WTC11 (cell line): ENCODE results near the gene ATP5F1D. TPM values are rescaled to one million over a fixed set of nuclear protein-coding genes. Genes with fewer than 3 reads are reported as not detected.

Source experiments
- ATAC-seq: fragments of 200-7000 bp; cut with Tn5 transposase; 2 replicates; pipeline ENCODE4 v1.10.0; 2021; ENCODE audit warnings: mild to moderate bottlenecking, moderate library complexity
- CTCF ChIA-PET: fragments of 300-600 bp; sonication (Branson Sonifier 250); formaldehyde crosslinking; loops from one replicate; lab custom pipeline; 2021; ENCODE audit warnings: antibody characterized with exemption; lab: Charles Lee
- POLR2A ChIA-PET: fragments of 350-600 bp; sonication (Branson Sonifier 250); formaldehyde crosslinking; loops from one replicate; lab custom pipeline; 2021; ENCODE audit warnings: antibody characterized with exemption; lab: Charles Lee
- DNase-seq: peaks from one replicate; pipeline ENCODE4 v3.0.0; 2021; ENCODE audit warnings: low spot score
- H3K27ac Mint-ChIP-seq: 2 replicates; pipeline ENCODE4 v1.8.0; 2021; ENCODE audit warnings: mixed read lengths
- H3K27me3 Mint-ChIP-seq: 2 replicates; pipeline ENCODE4 v1.8.0; 2021; ENCODE audit warnings: low read depth, mild to moderate bottlenecking, moderate library complexity, mixed read lengths
- H3K36me3 Mint-ChIP-seq: 2 replicates; pipeline ENCODE4 v1.8.0; 2021; ENCODE audit warnings: mixed read lengths
- H3K4me1 Mint-ChIP-seq: 2 replicates; pipeline ENCODE4 v1.8.0; 2022; ENCODE audit warnings: mixed read lengths
- H3K4me3 Mint-ChIP-seq: 2 replicates; pipeline ENCODE4 v1.8.0; 2021; ENCODE audit warnings: mild to moderate bottlenecking, moderate library complexity, mixed read lengths
- H3K9me3 Mint-ChIP-seq: 2 replicates; pipeline ENCODE4 v1.8.0; 2021; ENCODE audit warnings: mixed read lengths
- CDX4 ChIP-seq: fragments of 250-450 bp; sonication (Bioruptor Pico); IDR thresholded peaks from 2 replicates; pipeline ENCODE4 v1.9.0; 2021; ENCODE audit warnings: moderate library complexity, mild to moderate bottlenecking, inconsistent platforms, borderline replicate concordance
- CREB1 ChIP-seq: sonication (generic); formaldehyde crosslinking; IDR thresholded peaks from 2 replicates; pipeline ENCODE4 v1.8.0; 2023; ENCODE audit warnings: mild to moderate bottlenecking, missing genetic modification reagents
- ERG ChIP-seq: fragments of 250-450 bp; sonication (Bioruptor Pico); IDR thresholded peaks from 2 replicates; pipeline ENCODE4 v1.8.0; 2021; ENCODE audit warnings: mild to moderate bottlenecking
- GABPB1 ChIP-seq: sonication (generic); formaldehyde crosslinking; IDR thresholded peaks from 2 replicates; pipeline ENCODE4 v1.8.1; 2023; ENCODE audit warnings: mild to moderate bottlenecking, missing genetic modification reagents
- GRHL2 ChIP-seq: fragments of 250-450 bp; sonication (Bioruptor Pico); IDR thresholded peaks from 2 replicates; pipeline ENCODE4 v1.8.0; 2022; ENCODE audit warnings: mild to moderate bottlenecking, moderate library complexity; ENCODE audit not compliant: insufficient replicate concordance, severe bottlenecking
- IRF2 ChIP-seq: sonication (generic); formaldehyde crosslinking; IDR thresholded peaks from 2 replicates; pipeline ENCODE4 v1.8.0; 2022; ENCODE audit warnings: low read depth, missing genetic modification reagents, borderline replicate concordance
- NR1H2 ChIP-seq: sonication (generic); formaldehyde crosslinking; IDR thresholded peaks from 2 replicates; pipeline ENCODE4 v1.9.0; 2021; ENCODE audit warnings: mild to moderate bottlenecking, moderate library complexity, missing genetic modification reagents
- NR3C1 ChIP-seq: sonication (generic); formaldehyde crosslinking; conservative IDR thresholded peaks from 2 replicates; pipeline ENCODE4 v1.8.1; 2023; ENCODE audit warnings: low read depth, mild to moderate bottlenecking, missing genetic modification reagents
- TEAD1 ChIP-seq: sonication (generic); formaldehyde crosslinking; IDR thresholded peaks from 2 replicates; pipeline ENCODE4 v1.8.0; 2022; ENCODE audit warnings: mild to moderate bottlenecking, missing genetic modification reagents
- ZNF232 ChIP-seq: sonication (generic); formaldehyde crosslinking; IDR thresholded peaks from 2 replicates; pipeline ENCODE4 v1.8.0; 2022; ENCODE audit warnings: mild to moderate bottlenecking, missing genetic modification reagents
- ZNF263 ChIP-seq: sonication (generic); formaldehyde crosslinking; IDR thresholded peaks from 2 replicates; pipeline ENCODE4 v1.8.1; 2022; ENCODE audit warnings: low read depth, mild to moderate bottlenecking, moderate library complexity, missing genetic modification reagents
- ZNF317 ChIP-seq: sonication (generic); formaldehyde crosslinking; IDR thresholded peaks from 2 replicates; pipeline ENCODE4 v1.8.1; 2023; ENCODE audit warnings: low read depth, mild to moderate bottlenecking, moderate library complexity, missing genetic modification reagents, borderline replicate concordance
- ZNF425 ChIP-seq: fragments of 250-450 bp; sonication (Bioruptor Pico); conservative IDR thresholded peaks from 2 replicates; pipeline ENCODE4 v1.9.0; 2021; ENCODE audit warnings: mild to moderate bottlenecking
- total RNA-seq: library from RNA; stranded (reverse); gene quantifications from 3 replicates; pipeline ENCODE4 v1.2.3, GENCODE V29; 2021
- TF ChIP-seq, protein P1 (sequence below): sonication (generic); formaldehyde crosslinking; IDR thresholded peaks from 2 replicates; pipeline ENCODE4 v1.8.0; 2022; ENCODE audit warnings: mild to moderate bottlenecking, missing genetic modification reagents
- TF ChIP-seq, protein P2 (sequence below): fragments of 250-450 bp; sonication (Bioruptor Pico); IDR thresholded peaks from 2 replicates; pipeline ENCODE4 v1.9.0; 2021; ENCODE audit warnings: mild to moderate bottlenecking
- TF ChIP-seq, protein P3 (sequence below): sonication (generic); formaldehyde crosslinking; IDR thresholded peaks from 2 replicates; pipeline ENCODE4 v1.8.1; 2023; ENCODE audit warnings: mild to moderate bottlenecking, moderate library complexity, missing genetic modification reagents
- TF ChIP-seq, protein P4 (sequence below): fragments of 250-450 bp; sonication (Bioruptor Pico); IDR thresholded peaks from 2 replicates; pipeline ENCODE4 v1.9.0; 2021; ENCODE audit warnings: mild to moderate bottlenecking

The ATP5F1D gene
- total RNA-seq, 1 experiment from 2014 or later = 277 TPM

- TF ChIP-seq NR1H2 (CRISPR knock-in tag) (no peak), CREB1 (CRISPR knock-in tag) (no peak), ZNF232 (no peak), GABPB1 (CRISPR knock-in tag) (no peak), IRF2 (CRISPR knock-in tag) (no peak), ZNF425 (CRISPR knock-in tag) (no peak), TEAD1 (CRISPR knock-in tag) (no peak), NR3C1 (CRISPR knock-in tag) (no peak), CDX4 (CRISPR knock-in tag) (no peak)
- TF ChIP-seq, protein P1, sequence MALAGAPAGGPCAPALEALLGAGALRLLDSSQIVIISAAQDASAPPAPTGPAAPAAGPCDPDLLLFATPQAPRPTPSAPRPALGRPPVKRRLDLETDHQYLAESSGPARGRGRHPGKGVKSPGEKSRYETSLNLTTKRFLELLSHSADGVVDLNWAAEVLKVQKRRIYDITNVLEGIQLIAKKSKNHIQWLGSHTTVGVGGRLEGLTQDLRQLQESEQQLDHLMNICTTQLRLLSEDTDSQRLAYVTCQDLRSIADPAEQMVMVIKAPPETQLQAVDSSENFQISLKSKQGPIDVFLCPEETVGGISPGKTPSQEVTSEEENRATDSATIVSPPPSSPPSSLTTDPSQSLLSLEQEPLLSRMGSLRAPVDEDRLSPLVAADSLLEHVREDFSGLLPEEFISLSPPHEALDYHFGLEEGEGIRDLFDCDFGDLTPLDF = no peak
- TF ChIP-seq, protein P2, sequence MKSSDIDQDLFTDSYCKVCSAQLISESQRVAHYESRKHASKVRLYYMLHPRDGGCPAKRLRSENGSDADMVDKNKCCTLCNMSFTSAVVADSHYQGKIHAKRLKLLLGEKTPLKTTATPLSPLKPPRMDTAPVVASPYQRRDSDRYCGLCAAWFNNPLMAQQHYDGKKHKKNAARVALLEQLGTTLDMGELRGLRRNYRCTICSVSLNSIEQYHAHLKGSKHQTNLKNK (CRISPR knock-in tag) = no peak
- TF ChIP-seq, protein P3, sequence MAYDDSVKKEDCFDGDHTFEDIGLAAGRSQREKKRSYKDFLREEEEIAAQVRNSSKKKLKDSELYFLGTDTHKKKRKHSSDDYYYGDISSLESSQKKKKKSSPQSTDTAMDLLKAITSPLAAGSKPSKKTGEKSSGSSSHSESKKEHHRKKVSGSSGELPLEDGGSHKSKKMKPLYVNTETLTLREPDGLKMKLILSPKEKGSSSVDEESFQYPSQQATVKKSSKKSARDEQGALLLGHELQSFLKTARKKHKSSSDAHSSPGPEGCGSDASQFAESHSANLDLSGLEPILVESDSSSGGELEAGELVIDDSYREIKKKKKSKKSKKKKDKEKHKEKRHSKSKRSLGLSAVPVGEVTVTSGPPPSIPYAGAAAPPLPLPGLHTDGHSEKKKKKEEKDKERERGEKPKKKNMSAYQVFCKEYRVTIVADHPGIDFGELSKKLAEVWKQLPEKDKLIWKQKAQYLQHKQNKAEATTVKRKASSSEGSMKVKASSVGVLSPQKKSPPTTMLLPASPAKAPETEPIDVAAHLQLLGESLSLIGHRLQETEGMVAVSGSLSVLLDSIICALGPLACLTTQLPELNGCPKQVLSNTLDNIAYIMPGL (CRISPR knock-in tag) = no peak
- ChIA-PET CTCF (no interaction called here), POLR2A (no interaction called here)
- DNase-seq = no peak
- Mint-ChIP-seq H3K27me3 (peaks cover 17% of the 10 kb centered on the region), H3K9me3 (no peaks in the 10 kb centered on the region), H3K27ac (no peak overlapping the region), H3K4me1 (peaks cover 10% of the 10 kb centered on the region), H3K36me3 (no peaks in the 10 kb centered on the region), H3K4me3 (no peak overlapping the region)
- no peak for ATAC-seq
Observed at GRCh38 chr19:1288833-1289685, 47.5 kb downstream of the ATP5F1D start.

DNA sequence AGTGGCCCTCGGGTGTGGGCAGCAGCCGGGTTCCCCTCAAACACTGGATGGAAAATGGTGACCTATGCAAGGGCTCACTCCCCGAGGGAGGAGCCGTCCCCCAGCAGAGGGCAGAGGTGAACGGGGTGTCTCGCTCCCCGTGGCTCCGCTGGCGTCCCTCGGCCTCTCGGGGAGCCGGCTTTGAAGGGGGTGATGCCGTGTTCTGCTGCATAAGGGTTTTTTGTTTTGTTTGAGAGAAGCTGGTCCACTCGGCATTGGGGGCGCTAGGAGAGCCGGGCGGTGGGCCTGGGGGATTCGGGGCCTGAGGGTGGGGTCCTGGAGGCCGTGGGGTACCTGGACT is 48.1 kb downstream of the ATP5F1D start:
- H3K36me3 Mint-ChIP-seq = no peaks in the 10 kb centered on the region
- ATAC-seq = no peak
- TF ChIP-seq ZNF317 (CRISPR knock-in tag) = no peak
- TF ChIP-seq, all 79 proteins: peak for 0
- DNase-seq = no peak
- no peak overlapping the region for H3K27ac Mint-ChIP-seq
- ChIA-PET CTCF (no interaction called here), POLR2A (no interaction called here)
- peaks cover 8% of the 10 kb centered on the region for H3K4me1 Mint-ChIP-seq
- H3K4me3 Mint-ChIP-seq = no peak overlapping the region
- H3K27me3 Mint-ChIP-seq = peaks cover 17% of the 10 kb centered on the region
- no peaks in the 10 kb centered on the region for H3K9me3 Mint-ChIP-seq

GRCh38 chr19:1290196-1290702 is 48.7 kb downstream of the ATP5F1D start:
- H3K36me3 Mint-ChIP-seq = no peaks in the 10 kb centered on the region
- no peak for ATAC-seq
- no peaks in the 10 kb centered on the region for H3K9me3 Mint-ChIP-seq
- TF ChIP-seq ERG (CRISPR knock-in tag) = no peak
- TF ChIP-seq, protein P4, sequence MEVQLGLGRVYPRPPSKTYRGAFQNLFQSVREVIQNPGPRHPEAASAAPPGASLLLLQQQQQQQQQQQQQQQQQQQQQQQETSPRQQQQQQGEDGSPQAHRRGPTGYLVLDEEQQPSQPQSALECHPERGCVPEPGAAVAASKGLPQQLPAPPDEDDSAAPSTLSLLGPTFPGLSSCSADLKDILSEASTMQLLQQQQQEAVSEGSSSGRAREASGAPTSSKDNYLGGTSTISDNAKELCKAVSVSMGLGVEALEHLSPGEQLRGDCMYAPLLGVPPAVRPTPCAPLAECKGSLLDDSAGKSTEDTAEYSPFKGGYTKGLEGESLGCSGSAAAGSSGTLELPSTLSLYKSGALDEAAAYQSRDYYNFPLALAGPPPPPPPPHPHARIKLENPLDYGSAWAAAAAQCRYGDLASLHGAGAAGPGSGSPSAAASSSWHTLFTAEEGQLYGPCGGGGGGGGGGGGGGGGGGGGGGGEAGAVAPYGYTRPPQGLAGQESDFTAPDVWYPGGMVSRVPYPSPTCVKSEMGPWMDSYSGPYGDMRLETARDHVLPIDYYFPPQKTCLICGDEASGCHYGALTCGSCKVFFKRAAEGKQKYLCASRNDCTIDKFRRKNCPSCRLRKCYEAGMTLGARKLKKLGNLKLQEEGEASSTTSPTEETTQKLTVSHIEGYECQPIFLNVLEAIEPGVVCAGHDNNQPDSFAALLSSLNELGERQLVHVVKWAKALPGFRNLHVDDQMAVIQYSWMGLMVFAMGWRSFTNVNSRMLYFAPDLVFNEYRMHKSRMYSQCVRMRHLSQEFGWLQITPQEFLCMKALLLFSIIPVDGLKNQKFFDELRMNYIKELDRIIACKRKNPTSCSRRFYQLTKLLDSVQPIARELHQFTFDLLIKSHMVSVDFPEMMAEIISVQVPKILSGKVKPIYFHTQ (CRISPR knock-in tag) = no peak
- no peak for TF ChIP-seq NR1H2 (CRISPR knock-in tag)
- TF ChIP-seq ZNF263 (CRISPR knock-in tag) = no peak
- no peak for TF ChIP-seq GRHL2
- no peak overlapping the region for H3K4me3 Mint-ChIP-seq
- POLR2A ChIA-PET = no interaction called here
- DNase-seq = no peak
- CTCF ChIA-PET = interaction anchor here (1.4 kb wide), 1 partner anchor 46 kb away, joined by 3 read pairs; no protein-coding TSS in a partner anchor
- H3K27ac Mint-ChIP-seq = no peak overlapping the region
- H3K4me1 Mint-ChIP-seq = peaks cover 5% of the 10 kb centered on the region; the same call in 1 of the 2 replicates
- peaks cover 13% of the 10 kb centered on the region for H3K27me3 Mint-ChIP-seq
